Astrocyte of the cerebellum (primary cell): ENCODE results near the gene FBXO24.

Source experiments
- DNase-seq: peaks from one replicate; pipeline ENCODE4 v3.0.0-alpha.2; 2011; ENCODE audit warnings: low read depth
- H3K4me3 ChIP-seq: 2 replicates; pipeline ENCODE4 v1.5.1; 2011; ENCODE audit warnings: mild to moderate bottlenecking, low read depth, low read length, moderate library complexity
- in situ Hi-C: cut with HindIII; loops from 2 replicates; pipeline ENCODE4 v1.10.0; 2017; ENCODE audit warnings: low sequenced_read_pairs
- TF ChIP-seq, protein P1 (sequence below): IDR thresholded peaks from 2 replicates; pipeline ENCODE4 v1.5.1; 2012; ENCODE audit warnings: low read length, low read depth, moderate library complexity, mild to moderate bottlenecking; ENCODE audit errors: missing control alignments

Gene FBXO24

GRCh38 chr7:100584054-100584682, 2.0 kb upstream of the FBXO24 start:
- TF ChIP-seq, protein P1, sequence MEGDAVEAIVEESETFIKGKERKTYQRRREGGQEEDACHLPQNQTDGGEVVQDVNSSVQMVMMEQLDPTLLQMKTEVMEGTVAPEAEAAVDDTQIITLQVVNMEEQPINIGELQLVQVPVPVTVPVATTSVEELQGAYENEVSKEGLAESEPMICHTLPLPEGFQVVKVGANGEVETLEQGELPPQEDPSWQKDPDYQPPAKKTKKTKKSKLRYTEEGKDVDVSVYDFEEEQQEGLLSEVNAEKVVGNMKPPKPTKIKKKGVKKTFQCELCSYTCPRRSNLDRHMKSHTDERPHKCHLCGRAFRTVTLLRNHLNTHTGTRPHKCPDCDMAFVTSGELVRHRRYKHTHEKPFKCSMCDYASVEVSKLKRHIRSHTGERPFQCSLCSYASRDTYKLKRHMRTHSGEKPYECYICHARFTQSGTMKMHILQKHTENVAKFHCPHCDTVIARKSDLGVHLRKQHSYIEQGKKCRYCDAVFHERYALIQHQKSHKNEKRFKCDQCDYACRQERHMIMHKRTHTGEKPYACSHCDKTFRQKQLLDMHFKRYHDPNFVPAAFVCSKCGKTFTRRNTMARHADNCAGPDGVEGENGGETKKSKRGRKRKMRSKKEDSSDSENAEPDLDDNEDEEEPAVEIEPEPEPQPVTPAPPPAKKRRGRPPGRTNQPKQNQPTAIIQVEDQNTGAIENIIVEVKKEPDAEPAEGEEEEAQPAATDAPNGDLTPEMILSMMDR, result no peak
- peak overlapping the region; percentile 93 for H3K4me3 ChIP-seq
- in situ Hi-C loops, result no loop called here
- no peak for DNase-seq

DNA sequence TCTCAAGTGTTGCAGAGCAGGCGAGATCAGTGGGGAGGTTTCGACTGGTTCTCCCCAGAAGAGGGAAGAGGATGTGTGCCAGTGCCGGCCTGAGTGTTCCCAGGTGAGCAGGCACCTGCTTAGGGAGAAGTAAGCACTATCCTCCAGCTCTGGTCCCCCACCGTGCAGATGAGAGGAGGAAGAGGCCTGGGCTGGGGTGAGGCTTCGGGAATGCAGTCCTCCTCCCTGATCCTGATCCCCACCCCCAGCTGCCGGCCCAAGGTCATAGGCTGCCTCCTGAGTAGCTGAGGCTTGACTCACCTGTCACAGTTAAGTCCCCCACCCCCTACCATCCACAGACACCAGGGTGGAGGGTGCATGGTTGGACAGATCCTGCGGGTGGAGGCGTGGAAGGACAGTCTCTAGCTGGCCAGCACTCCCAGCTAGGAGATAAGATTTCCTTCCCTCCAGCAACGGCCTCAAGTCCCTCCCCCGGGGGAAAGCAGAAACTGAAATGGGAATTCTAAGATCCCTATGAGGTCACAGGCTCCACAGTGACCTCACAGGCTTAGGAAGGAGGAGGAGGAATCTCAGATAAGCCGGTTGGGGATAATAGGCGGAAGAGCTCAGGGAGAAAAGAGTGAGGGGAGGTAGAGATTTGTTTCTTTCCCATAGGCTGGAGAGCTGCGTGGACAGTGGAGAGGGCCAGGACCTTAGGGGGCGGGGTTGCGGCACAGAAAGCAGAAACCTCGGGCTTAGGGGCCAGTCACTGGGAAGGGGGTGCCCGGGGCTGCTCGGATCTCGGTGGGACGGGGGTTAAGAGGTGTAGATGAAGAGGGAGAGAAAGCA, 1.2 kb upstream of the FBXO24 start:
- DNase-seq, result no peak
- peak overlapping the region; percentile 93 for H3K4me3 ChIP-seq
- TF ChIP-seq, protein P1, result no peak
- in situ Hi-C loops, result no loop called here

DNA sequence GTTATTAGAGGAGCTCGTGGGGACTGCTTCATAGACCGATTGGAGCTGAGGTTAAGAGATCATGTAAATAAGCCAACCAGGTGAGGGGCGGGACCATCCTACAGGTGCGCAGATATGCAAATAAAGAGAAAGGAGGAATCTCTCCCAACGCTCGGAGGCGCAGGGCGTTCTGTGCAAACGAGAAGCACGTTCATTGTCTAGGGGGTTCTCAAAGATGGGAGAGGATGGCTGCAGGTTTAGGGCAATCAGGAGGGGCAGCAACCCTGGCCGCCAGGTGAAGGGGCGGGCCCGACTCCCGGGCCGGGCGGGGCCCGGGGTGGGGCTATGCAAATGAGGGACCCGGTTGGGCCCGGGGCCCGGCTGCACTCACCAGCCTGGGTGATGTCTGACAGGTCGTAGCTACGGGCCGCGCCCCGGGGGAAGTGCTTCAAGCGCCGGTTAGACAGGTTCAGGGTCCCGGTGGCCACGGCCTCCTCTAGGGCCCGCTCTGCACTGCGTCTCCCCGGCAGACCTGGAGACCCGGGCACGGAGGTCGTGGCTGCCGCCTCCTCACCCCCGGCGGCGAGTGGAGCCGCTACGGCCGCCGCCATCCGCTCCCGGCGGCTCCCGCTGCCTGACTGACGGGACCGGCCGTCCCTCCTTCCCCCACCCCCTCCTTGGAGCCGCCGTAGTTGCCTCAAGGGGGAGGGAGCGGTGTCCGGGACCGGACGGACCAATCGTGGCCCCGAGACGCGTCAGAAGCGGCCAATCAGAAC, 440 bp upstream of the FBXO24 start, which contains the start of gene LRCH4:
LRCH4 (minus strand) TSS at position 619 of the 755 bp plus-strand sequence; CDS start at position 590, 29 bp downstream.
- H3K4me3 ChIP-seq, result peak within 1 kb of the TSS; percentile 93
- no peak for DNase-seq
- TF ChIP-seq, protein P1, result no peak
- in situ Hi-C loops, result no loop called here

GRCh38 chr7:100588438-100588837, 2.3 kb downstream of the FBXO24 start:
- TF ChIP-seq, protein P1, result peak; percentile 12
- in situ Hi-C loops, result no loop called here

DNA sequence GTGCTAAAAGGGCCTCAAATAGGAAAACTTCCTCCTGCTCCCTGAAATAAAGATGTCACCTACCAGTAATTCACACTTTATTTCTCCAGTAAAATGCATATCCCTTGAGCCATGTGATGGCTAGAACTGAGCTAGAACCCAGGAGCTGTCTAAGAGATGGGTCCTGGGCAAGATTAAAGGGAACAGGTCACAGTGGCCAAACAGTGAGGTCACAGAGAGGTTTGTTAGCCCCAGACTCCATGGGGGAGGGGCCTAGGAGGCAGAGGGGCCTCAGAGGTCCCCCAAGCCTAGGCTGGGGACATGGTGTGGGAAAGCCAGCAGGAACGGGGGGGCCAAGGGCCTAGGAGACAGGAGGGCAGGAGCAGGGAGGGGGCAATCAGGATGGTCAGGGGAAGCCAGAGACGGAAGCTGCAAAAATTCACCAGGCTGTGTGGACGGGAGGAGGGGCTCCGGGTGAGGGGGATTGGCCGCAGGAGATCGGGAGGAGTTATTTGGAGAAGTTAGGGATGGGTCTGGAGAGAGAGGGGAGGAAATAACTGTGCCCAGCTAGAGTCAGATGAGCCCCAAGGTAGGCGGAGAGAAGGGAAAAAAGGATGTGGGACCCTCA, 3.3 kb downstream of the FBXO24 start:
- DNase-seq, result no peak
- in situ Hi-C loops, result no loop called here
- TF ChIP-seq, protein P1, result no peak
- no peak overlapping the region for H3K4me3 ChIP-seq

More at GRCh38 chr7:100588438-100588837, 2.3 kb downstream of the FBXO24 start:
- no peak for DNase-seq
- no peak overlapping the region for H3K4me3 ChIP-seq
